Measurements from ENCODE around the gene FHIT.

The FHIT gene

GRCh38 chr3:60125686-60126085 lies 1125.6 kb downstream of the FHIT start:
- CTCF ChIA-PET = no interaction called here
- POLR2A ChIA-PET (ENCODE audit: low non-redundant PET) = no interaction called here
- DNase-seq (ENCODE audit: low spot score) = no peak

GRCh38 chr3:60120245-60120644 lies 1131.0 kb downstream of the FHIT start:
- CTCF ChIA-PET = interaction anchor here (0.7 kb wide), 1 partner anchor 584 kb away, joined by 3 read pairs; no protein-coding TSS in a partner anchor
- DNase-seq (ENCODE audit: low spot score) = no peak
- POLR2A ChIA-PET (ENCODE audit: low non-redundant PET) = no interaction called here
- TF ChIP-seq CTCF (conservative IDR thresholded peaks at IDR 0.05; ENCODE audit: low read depth) = no peak
- no peak overlapping the region for H3K27ac ChIP-seq

More at GRCh38 chr3:60125686-60126085, 1125.6 kb downstream of the FHIT start:
- TF ChIP-seq CTCF (conservative IDR thresholded peaks at IDR 0.05; ENCODE audit: low read depth) = no peak
- H3K27ac ChIP-seq = no peak overlapping the region

- TF ChIP-seq CTCF (conservative IDR thresholded peaks at IDR 0.05; ENCODE audit: low read depth) = no peak
- POLR2A ChIA-PET (ENCODE audit: low non-redundant PET) = no interaction called here
- DNase-seq (ENCODE audit: low spot score) = no peak
- H3K27ac ChIP-seq = no peak overlapping the region
- CTCF ChIA-PET = no interaction called here
Observed at GRCh38 chr3:60114191-60114590, 1137.1 kb downstream of the FHIT start.

GRCh38 chr3:60107275-60107674 lies 1144.0 kb downstream of the FHIT start:
- CTCF ChIA-PET = no interaction called here
- POLR2A ChIA-PET (ENCODE audit: low non-redundant PET) = no interaction called here
- TF ChIP-seq CTCF (conservative IDR thresholded peaks at IDR 0.05; ENCODE audit: low read depth) = no peak
- no peak for DNase-seq (ENCODE audit: low spot score)
- H3K27ac ChIP-seq = no peak overlapping the region

- ChIA-PET POLR2A (ENCODE audit: low non-redundant PET) (no interaction called here), CTCF (no interaction called here)
- DNase-seq (ENCODE audit: low spot score) = no peak
- TF ChIP-seq CTCF (conservative IDR thresholded peaks at IDR 0.05; ENCODE audit: low read depth) = no peak
- H3K27ac ChIP-seq = no peak overlapping the region
Observed at GRCh38 chr3:60102154-60102553, 1149.1 kb downstream of the FHIT start.

GRCh38 chr3:60101621-60102020 lies 1149.6 kb downstream of the FHIT start:
- CTCF ChIA-PET = no interaction called here
- no peak for DNase-seq (ENCODE audit: low spot score)
- POLR2A ChIA-PET (ENCODE audit: low non-redundant PET) = no interaction called here
- TF ChIP-seq CTCF (conservative IDR thresholded peaks at IDR 0.05; ENCODE audit: low read depth) = no peak
- no peak overlapping the region for H3K27ac ChIP-seq

- CTCF ChIA-PET = no interaction called here
- POLR2A ChIA-PET (ENCODE audit: low non-redundant PET) = no interaction called here
Observed at GRCh38 chr3:60096403-60096802, 1154.8 kb downstream of the FHIT start.

More at GRCh38 chr3:60096403-60096802, 1154.8 kb downstream of the FHIT start:
- DNase-seq (ENCODE audit: low spot score) = no peak
- TF ChIP-seq CTCF (conservative IDR thresholded peaks at IDR 0.05; ENCODE audit: low read depth) = no peak
- no peak overlapping the region for H3K27ac ChIP-seq
